Stimulated activated CD8-positive, alpha-beta memory T cell treated with anti-CD3 and anti-CD28 coated beads, Interleukin-4, amount 100 ng/mL, for 1 hour (primary cell): ENCODE results near the gene UBE2L3.
"Not testable (repeated sequence)": the region's sequence is repeated elsewhere in the genome, so short reads cannot be mapped to it uniquely, and the experiment has no call there.

Experiments used
- DNase-seq, 2 donors: peaks; one replicate each; pipeline ENCODE4 v3.0.0-alpha.2; 2020; ENCODE audit warnings: low read depth in 2 of 2, low spot score in 1 of 2

The UBE2L3 gene

GRCh38 chr22:21642584-21643448 is 75.3 kb downstream of the UBE2L3 start:
- peak in 1 of 2 donors; percentile 38 for DNase-seq

GRCh38 chr22:21643533-21644357 is 76.2 kb downstream of the UBE2L3 start:
- DNase-seq: no peak

- not testable (repeated sequence) for DNase-seq
These were observed 78.0 kb downstream of the UBE2L3 start for GRCh38 chr22:21645513-21645912.

DNA sequence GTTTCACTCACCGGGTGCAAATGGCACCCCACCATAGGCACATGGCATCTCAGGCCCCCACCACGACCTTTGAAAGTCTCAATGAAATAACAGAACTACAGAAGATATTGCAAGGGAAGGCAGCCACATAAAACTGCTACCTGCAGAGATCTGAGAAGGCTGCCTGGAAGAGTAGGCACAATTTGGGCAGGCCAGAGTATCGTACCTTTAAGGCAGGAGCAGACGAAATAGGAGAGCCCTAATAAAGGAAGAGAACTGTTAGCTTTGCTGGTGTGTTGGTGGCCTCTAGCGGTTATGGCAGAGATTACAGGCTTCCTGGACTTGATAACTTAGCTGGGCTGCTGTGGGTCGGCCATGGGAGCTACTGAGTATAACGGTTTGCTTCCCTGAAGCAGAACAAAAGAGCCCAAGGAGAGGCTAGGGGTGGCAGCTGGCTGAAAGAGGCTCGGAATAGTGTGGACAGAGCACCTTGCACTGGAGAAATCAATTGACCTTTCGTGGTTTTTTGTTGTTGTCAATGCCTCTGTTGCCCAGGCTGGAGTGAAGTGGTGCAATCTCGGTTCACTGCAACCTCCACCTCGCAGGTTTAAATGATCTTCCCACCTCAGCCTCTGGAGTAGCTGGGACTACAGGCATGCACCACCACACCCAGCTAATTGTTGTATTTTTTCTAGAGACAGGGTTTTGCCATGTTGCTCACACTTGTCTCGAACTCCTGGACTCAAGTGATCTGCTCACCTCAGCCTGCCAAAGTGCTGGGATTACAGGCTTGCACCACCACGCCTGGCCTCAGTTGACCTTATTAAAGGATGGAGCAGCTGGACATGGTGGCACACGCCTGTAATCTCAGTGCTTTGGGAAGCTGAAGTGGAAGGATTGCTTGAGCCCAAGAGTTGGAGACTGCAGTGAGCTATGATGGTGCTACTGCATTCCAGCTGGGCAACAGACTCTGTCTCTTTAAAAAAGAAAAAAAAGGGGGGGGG is 79.4 kb downstream of the UBE2L3 start:
- DNase-seq: peak; percentile 52 to 60

- DNase-seq: no peak
These were observed 82.8 kb downstream of the UBE2L3 start for GRCh38 chr22:21650280-21650679.

DNA sequence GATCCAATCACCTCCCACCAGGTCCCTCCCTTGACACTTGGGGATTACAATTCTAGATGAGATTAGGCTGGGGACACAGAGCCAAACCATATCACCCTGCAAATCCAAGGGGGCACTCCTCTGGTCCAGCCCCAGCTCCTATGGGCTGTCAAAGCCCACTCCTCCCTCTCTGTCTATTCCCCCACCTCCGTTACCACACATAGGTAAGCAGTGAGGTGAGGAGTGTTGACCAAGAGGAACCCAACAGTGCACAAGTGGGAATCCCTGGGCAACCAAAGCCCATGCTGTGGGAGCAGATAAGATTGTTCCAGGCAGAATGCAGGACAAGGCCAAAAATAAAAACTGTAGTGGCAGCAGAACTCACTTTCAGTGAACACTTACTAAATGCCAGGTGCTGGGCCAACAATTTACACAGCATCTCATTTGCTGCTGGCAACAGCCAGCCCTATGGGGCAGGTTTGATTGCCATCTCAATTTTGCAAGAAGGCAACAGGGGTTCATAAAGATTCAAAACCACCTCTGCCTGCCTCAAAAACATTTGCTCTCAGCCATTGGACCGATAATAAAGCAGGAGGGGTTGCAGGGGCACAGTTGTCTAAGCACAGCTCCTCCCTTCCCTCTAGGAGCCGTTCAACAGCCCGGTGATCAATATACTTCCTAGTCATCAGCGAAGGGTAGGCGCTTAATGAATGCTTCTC is 83.5 kb downstream of the UBE2L3 start:
- DNase-seq: no peak

DNA sequence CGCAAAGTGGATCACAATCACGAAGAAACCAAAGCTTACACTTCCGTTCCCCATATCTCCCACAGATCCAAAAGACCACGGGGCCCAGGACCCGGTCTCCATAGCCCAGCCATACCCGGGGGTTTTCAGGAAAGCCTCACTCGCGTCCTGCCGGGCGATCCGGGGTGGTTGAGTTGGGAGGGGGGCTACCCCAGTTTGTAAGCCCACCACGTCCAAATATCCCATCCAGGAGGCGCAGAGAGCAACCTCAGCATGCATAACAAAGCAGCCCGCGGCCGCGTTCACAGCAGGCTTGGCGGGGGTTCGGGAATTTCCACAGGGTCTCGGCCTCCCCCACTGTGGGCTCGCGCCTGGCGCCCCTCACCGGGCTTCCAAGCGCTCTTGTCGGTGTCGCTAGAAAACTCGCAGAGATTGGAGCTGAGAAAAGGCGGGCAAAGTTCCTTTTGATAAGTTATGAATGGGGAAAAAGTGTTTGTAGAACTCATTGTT is 84.1 kb downstream of the UBE2L3 start:
- DNase-seq: no peak

GRCh38 chr22:21652010-21652546 is 84.6 kb downstream of the UBE2L3 start:
- peak; percentile 55 to 68 for DNase-seq

GRCh38 chr22:21652547-21653545 is 85.3 kb downstream of the UBE2L3 start:
- DNase-seq: no peak

DNA sequence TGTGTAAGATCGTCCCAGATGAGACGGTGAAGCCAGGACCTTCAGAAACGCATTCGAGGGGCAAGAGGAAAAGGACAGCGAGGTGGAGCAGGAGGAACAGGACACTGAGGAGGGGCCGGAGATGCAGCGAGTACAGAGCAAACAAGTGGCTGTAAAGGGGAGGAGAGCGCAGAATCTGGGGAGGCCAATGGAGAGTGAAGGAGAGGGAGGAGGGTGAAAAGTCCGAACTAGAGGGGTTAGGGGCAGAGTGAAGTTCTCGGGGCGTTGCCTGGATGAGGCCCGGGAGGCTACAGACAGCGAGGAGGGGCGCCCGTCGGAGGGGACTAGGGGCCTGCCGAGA is 89.5 kb downstream of the UBE2L3 start:
- no peak for DNase-seq

DNA sequence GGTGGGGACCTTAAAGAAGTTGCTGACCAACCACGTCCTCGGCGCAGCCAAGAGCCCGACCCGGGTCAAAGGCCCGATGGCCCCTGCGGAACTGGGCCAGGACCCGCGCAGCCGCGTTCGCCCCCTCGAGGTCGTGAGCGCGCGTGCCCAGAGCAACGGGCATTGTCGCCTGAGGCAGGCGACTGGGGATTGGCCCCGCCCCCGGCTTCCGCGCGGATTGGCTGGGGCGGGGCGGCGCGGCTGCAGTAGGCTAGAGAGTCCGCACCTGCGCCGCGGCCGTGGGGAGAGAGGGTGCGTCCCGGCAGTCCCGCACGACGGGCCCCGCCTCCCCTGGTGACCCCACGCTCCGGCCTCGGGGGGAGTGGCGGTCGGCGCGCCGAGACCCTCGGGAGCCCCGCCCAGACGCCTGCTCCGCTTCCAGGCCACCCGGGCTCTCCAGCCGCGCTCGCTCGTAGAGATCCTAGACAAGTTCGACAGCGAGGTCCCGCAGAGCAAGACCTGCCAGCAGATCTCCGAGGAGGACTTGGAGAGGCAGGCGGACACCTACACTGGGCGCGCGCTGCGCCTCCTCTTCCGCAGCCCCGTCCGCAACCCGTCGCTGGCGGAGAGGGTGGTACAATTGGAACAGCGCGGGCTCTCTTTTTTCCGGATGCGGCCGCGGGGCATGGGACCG is 90.0 kb downstream of the UBE2L3 start:
- peak; percentile 49 to 54 for DNase-seq

GRCh38 chr22:21659864-21660525 is 92.5 kb downstream of the UBE2L3 start:
- no peak for DNase-seq

DNA sequence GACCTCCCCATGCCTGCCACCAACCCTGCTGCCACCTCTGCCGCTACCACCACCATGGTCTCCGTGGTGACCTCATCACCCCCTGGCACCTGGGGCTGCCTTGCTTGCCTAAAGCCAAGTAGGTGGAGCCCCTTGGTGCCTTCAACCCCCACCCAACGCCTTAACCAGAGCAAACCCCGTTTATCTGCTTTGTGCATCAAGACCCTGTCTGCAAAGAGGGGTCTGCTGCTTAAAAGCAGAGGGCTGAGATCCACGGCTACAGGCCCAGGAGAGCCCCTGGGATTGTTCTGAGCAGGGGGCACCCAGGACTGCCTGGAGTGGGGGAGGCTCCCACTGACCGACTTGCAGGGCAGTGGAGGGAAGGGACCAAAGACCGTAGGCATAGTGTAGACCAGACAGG is 93.4 kb downstream of the UBE2L3 start:
- no peak for DNase-seq

- DNase-seq: no peak
These were observed 94.5 kb downstream of the UBE2L3 start for GRCh38 chr22:21661991-21662390.

GRCh38 chr22:21663738-21664137 is 96.2 kb downstream of the UBE2L3 start:
- no peak for DNase-seq

GRCh38 chr22:21665047-21665851 is 97.7 kb downstream of the UBE2L3 start:
- no peak for DNase-seq

GRCh38 chr22:21666786-21667185 is 99.3 kb downstream of the UBE2L3 start:
- DNase-seq: no peak
